AG04450 (cell line): ENCODE data around the gene SPATA6. TPM values are rescaled to one million over a fixed set of nuclear protein-coding genes. Genes with fewer than 3 reads are reported as not detected.

ENCODE experiments used
- CTCF ChIA-PET: fragments of 300-600, 350-600 bp; formaldehyde crosslinking; extraction: SDS; loops from one replicate; lab custom pipeline; 2022; ENCODE audit warnings: antibody characterized with exemption, inconsistent platforms; lab: Charles Lee
- POLR2A ChIA-PET: fragments of 350-600 bp; formaldehyde crosslinking; extraction: SDS; loops from one replicate; lab custom pipeline; 2021; ENCODE audit warnings: antibody characterized with exemption, inconsistent platforms; lab: Yijun Ruan, JAX
- DNase-seq: peaks from one replicate; pipeline ENCODE4 v3.0.0-alpha.2; 2011; ENCODE audit warnings: low read depth, low spot score
- H3K27ac ChIP-seq: one replicate; pipeline ENCODE4 v1.5.1; 2012; ENCODE audit warnings: low read depth, low read length, control low read depth
- H3K27me3 ChIP-seq: one replicate; pipeline ENCODE4 v1.6.0; 2012; ENCODE audit warnings: low read length; ENCODE audit not compliant: control insufficient read depth, insufficient read depth
- H3K4me3 ChIP-seq: 2 replicates; pipeline ENCODE4 v1.5.1; 2011; ENCODE audit warnings: mild to moderate bottlenecking, low read depth, low read length, control low read depth
- H3K9me3 ChIP-seq: 2 replicates; pipeline ENCODE4 v1.5.1; 2012; ENCODE audit warnings: low read length; ENCODE audit not compliant: control insufficient read depth, insufficient read depth
- CTCF ChIP-seq: IDR thresholded peaks from 2 replicates; pipeline ENCODE4 v1.5.1; 2011; ENCODE audit warnings: low read depth, low read length, control low read depth, inconsistent platforms
- polyA plus RNA-seq: library from polyadenylated mRNA; depleted of rRNA; stranded (reverse); fragments of >200 nt; gene quantifications from 2 replicates; pipeline ENCODE4 v1.2.3, GENCODE V29; 2011

Gene SPATA6
- polyA plus RNA-seq, 1 experiment: 6.1 TPM

GRCh38 chr1:48374785-48375184 lies 97.2 kb downstream of the SPATA6 start:
- Histone ChIP-seq H3K4me3 (no peak overlapping the region), H3K9me3 (peaks cover 2% of the 10 kb centered on the region; the same call in 1 of the 2 replicates), H3K27me3 (no peaks in the 10 kb centered on the region), H3K27ac (no peak overlapping the region)
- TF ChIP-seq CTCF: no peak
- ChIA-PET POLR2A (no interaction called here), CTCF (interaction anchor here (0.8 kb wide), 1 partner anchor 123 kb away, joined by 3 read pairs; no protein-coding TSS in a partner anchor)
- no peak for DNase-seq

- H3K9me3 ChIP-seq: peaks cover 11% of the 10 kb centered on the region
- no peak for TF ChIP-seq CTCF
- no peaks in the 10 kb centered on the region for H3K27me3 ChIP-seq
- no peak for DNase-seq
- no peak overlapping the region for H3K4me3 ChIP-seq
- ChIA-PET POLR2A (no interaction called here), CTCF (interaction anchor here (1.0 to 1.1 kb wide), 2 partner anchors 10 to 129 kb away, joined by 3 read pairs; no protein-coding TSS in a partner anchor)
- no peak overlapping the region for H3K27ac ChIP-seq
These were observed 100.4 kb downstream of the SPATA6 start for GRCh38 chr1:48371598-48371997.

- TF ChIP-seq CTCF: no peak
- Histone ChIP-seq H3K27ac (no peak overlapping the region), H3K27me3 (no peaks in the 10 kb centered on the region), H3K9me3 (no peaks in the 10 kb centered on the region), H3K4me3 (no peak overlapping the region)
- ChIA-PET CTCF (no interaction called here), POLR2A (no interaction called here)
- no peak for DNase-seq
These were observed 109.1 kb downstream of the SPATA6 start for GRCh38 chr1:48362901-48363300.

GRCh38 chr1:48356901-48357300 lies 115.1 kb downstream of the SPATA6 start:
- CTCF ChIA-PET: interaction anchor here (0.6 to 2.6 kb wide), 5 partner anchors 45 to 142 kb away, joined by 3 to 21 read pairs (median 8); partner anchors contain the start of gene SPATA6
- POLR2A ChIA-PET: no interaction called here
- no peak for DNase-seq
- Histone ChIP-seq H3K4me3 (no peak overlapping the region), H3K9me3 (no peaks in the 10 kb centered on the region), H3K27ac (no peak overlapping the region), H3K27me3 (no peaks in the 10 kb centered on the region)
- 0 out of 2 replicates have a peak, but pooled peaks have one; percentile 13 for TF ChIP-seq CTCF

- no peak for DNase-seq
- no peaks in the 10 kb centered on the region for H3K9me3 ChIP-seq
- ChIA-PET CTCF (no interaction called here), POLR2A (no interaction called here)
- no peak overlapping the region for H3K27ac ChIP-seq
- TF ChIP-seq CTCF: no peak
- no peaks in the 10 kb centered on the region for H3K27me3 ChIP-seq
- no peak overlapping the region for H3K4me3 ChIP-seq
These were observed 127.6 kb downstream of the SPATA6 start for GRCh38 chr1:48344373-48344772.
